Panc1 (cell line): ENCODE results near the gene STAC. TPM values are rescaled to one million over a fixed set of nuclear protein-coding genes. Genes with fewer than 3 reads are reported as not detected.

Experiments used
- ATAC-seq: fragments of 200-7000 bp; cut with Tn5 transposase; 2 replicates; pipeline ENCODE4 v1.9.1; 2020; ENCODE audit warnings: mild to moderate bottlenecking, moderate library complexity
- BruUV-seq: library from RNA; stranded (reverse); fragments of 400-500 nt; replicated peaks from 2 replicates; lab custom pipeline; 2021; lab: Mats Ljungman, UMichigan
- CTCF ChIA-PET: fragments of 300-600 bp; sonication (Branson Sonifier 250); formaldehyde crosslinking; loops from one replicate; lab custom pipeline; 2022; ENCODE audit warnings: antibody characterized with exemption; lab: Charles Lee
- POLR2A ChIA-PET: fragments of 300-600 bp; sonication (Branson Sonifier 250); formaldehyde crosslinking; loops from one replicate; lab custom pipeline; 2022; ENCODE audit warnings: antibody characterized with exemption; lab: Charles Lee
- DNase-seq: peaks from one replicate; pipeline ENCODE4 v3.0.0-alpha.2; 2010; ENCODE audit warnings: low read depth, low spot score
- H3K27ac ChIP-seq: 2 replicates; pipeline ENCODE4 v1.5.1; 2011; ENCODE audit warnings: mild to moderate bottlenecking, low read length, inconsistent platforms
- H3K27me3 ChIP-seq: fragments of 200-500 bp; sonication (Bioruptor generic); 2 replicates; pipeline ENCODE4 v1.6.0; 2014; ENCODE audit warnings: low read length, inconsistent platforms; ENCODE audit not compliant: control insufficient read depth, insufficient read depth
- H3K36me3 ChIP-seq: fragments of 200-500 bp; sonication (Bioruptor generic); 2 replicates; pipeline ENCODE4 v1.5.1; 2014; ENCODE audit warnings: inconsistent platforms, mild to moderate bottlenecking, low read length, moderate library complexity; ENCODE audit not compliant: control insufficient read depth, insufficient read depth
- H3K4me1 ChIP-seq: 2 replicates; pipeline ENCODE4 v1.5.1; 2011; ENCODE audit warnings: inconsistent platforms, mild to moderate bottlenecking, low read length, moderate library complexity; ENCODE audit not compliant: control insufficient read depth, insufficient read depth
- H3K4me3 ChIP-seq, 2 experiments: 2 replicates each; pipeline ENCODE4 v1.5.1; 2011 to 2012; ENCODE audit warnings: low read depth in 2 of 2, low read length in 2 of 2, mild to moderate bottlenecking in 2 of 2, inconsistent platforms in 1 of 2, moderate library complexity in 1 of 2
- H3K9me3 ChIP-seq: fragments of 200-500 bp; sonication (Bioruptor generic); 2 replicates; pipeline ENCODE4 v1.5.1; 2014; ENCODE audit warnings: low read depth, mild to moderate bottlenecking, inconsistent platforms, low read length, moderate library complexity; ENCODE audit not compliant: control insufficient read depth, insufficient read depth
- CTCF ChIP-seq: fragments of 450-650 bp; IDR thresholded peaks from 2 replicates; pipeline ENCODE4 v1.5.1; 2017; ENCODE audit warnings: mild to moderate bottlenecking
- POLR2AphosphoS5 ChIP-seq: IDR thresholded peaks from 2 replicates; pipeline ENCODE4 v1.6.1; 2012; ENCODE audit warnings: mild to moderate bottlenecking, low read depth, low read length, moderate library complexity
- SIN3A ChIP-seq: IDR thresholded peaks from 2 replicates; pipeline ENCODE4 v1.6.1; 2012; ENCODE audit warnings: low read depth, mild to moderate bottlenecking, low read length, moderate library complexity, borderline replicate concordance; ENCODE audit not compliant: insufficient read depth
- TCF7L2 ChIP-seq: IDR thresholded peaks from 2 replicates; pipeline ENCODE4 v1.6.1; 2011; ENCODE audit warnings: mild to moderate bottlenecking, low read depth, low read length, inconsistent platforms
- in situ Hi-C: cut with HindIII; loops from 2 replicates; pipeline ENCODE4 v1.10.0; 2016; ENCODE audit warnings: low sequenced_read_pairs, low pct_unique_long_range_greater_than_20kb
- intact Hi-C: fragments of 100-400 bp; cut with micrococcal nuclease; formaldehyde crosslinking; loops from one replicate; pipeline ENCODE4 v1.10.0; 2022; ENCODE audit not compliant: unreplicated experiment
- total RNA-seq: library from RNA; stranded (reverse); gene quantifications from one replicate; pipeline ENCODE4 v1.2.1, GENCODE V29; 2021; ENCODE audit not compliant: unreplicated experiment
- TF ChIP-seq, protein P1 (sequence below), 2 experiments: IDR thresholded peaks; 2 replicates each; pipeline ENCODE4 v1.6.1; 2011 to 2012; ENCODE audit warnings: low read depth in 2 of 2, control low read depth in 1 of 2, low read length in 1 of 2, mild to moderate bottlenecking in 1 of 2, moderate library complexity in 1 of 2; ENCODE audit not compliant: insufficient read depth in 1 of 2

STAC gene
- total RNA-seq, 1 experiment from 2014 or later = 18.8 TPM

DNA sequence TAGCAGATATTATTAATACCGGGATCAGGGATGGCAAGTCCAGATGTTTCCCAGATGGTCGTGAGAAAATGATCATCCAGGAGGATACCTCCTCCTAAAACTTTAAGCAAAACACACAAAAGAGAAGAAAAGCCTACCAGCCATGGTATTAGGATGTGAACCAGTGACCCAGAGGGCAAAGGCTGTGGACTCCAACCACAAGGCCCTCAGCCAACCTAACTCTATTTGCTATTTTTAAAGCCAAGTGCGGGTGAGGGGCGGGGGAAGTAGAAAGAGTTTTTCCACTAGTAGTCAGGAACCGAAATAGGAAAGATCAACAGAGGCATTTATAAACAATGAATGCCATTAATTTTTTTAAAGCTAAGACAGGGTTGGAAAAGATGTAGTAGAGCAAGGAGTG is 77.4 kb downstream of the STAC start:
- H3K9me3 ChIP-seq = no peaks in the 10 kb centered on the region

GRCh38 chr3:36459177-36459576 is 78.9 kb downstream of the STAC start:
- no peak for DNase-seq
- TF ChIP-seq TCF7L2 (no peak), SIN3A (no peak), CTCF (no peak), POLR2AphosphoS5 (no peak)
- TF ChIP-seq, protein P1, sequence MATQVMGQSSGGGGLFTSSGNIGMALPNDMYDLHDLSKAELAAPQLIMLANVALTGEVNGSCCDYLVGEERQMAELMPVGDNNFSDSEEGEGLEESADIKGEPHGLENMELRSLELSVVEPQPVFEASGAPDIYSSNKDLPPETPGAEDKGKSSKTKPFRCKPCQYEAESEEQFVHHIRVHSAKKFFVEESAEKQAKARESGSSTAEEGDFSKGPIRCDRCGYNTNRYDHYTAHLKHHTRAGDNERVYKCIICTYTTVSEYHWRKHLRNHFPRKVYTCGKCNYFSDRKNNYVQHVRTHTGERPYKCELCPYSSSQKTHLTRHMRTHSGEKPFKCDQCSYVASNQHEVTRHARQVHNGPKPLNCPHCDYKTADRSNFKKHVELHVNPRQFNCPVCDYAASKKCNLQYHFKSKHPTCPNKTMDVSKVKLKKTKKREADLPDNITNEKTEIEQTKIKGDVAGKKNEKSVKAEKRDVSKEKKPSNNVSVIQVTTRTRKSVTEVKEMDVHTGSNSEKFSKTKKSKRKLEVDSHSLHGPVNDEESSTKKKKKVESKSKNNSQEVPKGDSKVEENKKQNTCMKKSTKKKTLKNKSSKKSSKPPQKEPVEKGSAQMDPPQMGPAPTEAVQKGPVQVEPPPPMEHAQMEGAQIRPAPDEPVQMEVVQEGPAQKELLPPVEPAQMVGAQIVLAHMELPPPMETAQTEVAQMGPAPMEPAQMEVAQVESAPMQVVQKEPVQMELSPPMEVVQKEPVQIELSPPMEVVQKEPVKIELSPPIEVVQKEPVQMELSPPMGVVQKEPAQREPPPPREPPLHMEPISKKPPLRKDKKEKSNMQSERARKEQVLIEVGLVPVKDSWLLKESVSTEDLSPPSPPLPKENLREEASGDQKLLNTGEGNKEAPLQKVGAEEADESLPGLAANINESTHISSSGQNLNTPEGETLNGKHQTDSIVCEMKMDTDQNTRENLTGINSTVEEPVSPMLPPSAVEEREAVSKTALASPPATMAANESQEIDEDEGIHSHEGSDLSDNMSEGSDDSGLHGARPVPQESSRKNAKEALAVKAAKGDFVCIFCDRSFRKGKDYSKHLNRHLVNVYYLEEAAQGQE (IDR thresholded peaks at IDR 0.05; ENCODE audit: insufficient read depth in 1 of 2, low read depth in 2 of 2, low read length in 1 of 2) = no peak
- POLR2A ChIA-PET = no interaction called here
- intact Hi-C loops (no loop called here), in situ Hi-C loops (no loop called here)
- no peaks in the 10 kb centered on the region for H3K27me3 ChIP-seq
- H3K4me1 ChIP-seq = no peaks in the 10 kb centered on the region
- no peaks in the 10 kb centered on the region for H3K36me3 ChIP-seq
- no peak overlapping the region for H3K27ac ChIP-seq
- CTCF ChIA-PET = no interaction called here
- H3K9me3 ChIP-seq = no peaks in the 10 kb centered on the region
- ATAC-seq = no peak
- H3K4me3 ChIP-seq = no peak overlapping the region
- BruUV-seq = no TSS peak

More for the DNA sequence above, 77.4 kb downstream of the STAC start:
- TF ChIP-seq SIN3A (no peak), POLR2AphosphoS5 (no peak), TCF7L2 (no peak), CTCF (no peak)
- TF ChIP-seq, protein P1 (IDR thresholded peaks at IDR 0.05; ENCODE audit: insufficient read depth in 1 of 2, low read depth in 2 of 2, low read length in 1 of 2) = no peak
- Histone ChIP-seq H3K4me1 (no peaks in the 10 kb centered on the region), H3K4me3 (no peak overlapping the region), H3K27me3 (no peaks in the 10 kb centered on the region), H3K36me3 (no peaks in the 10 kb centered on the region), H3K27ac (no peak overlapping the region)
- intact Hi-C loops (no loop called here), in situ Hi-C loops (no loop called here)
- ChIA-PET POLR2A (no interaction called here), CTCF (no interaction called here)
- no TSS peak for BruUV-seq
- DNase-seq (no peak), ATAC-seq (no peak)
